Astrocyte of the spinal cord (primary cell): ENCODE measurements around the gene CLCNKA.

Source experiments
- DNase-seq: peaks from one replicate; pipeline ENCODE4 v3.0.0; 2011; ENCODE audit warnings: low read depth, low spot score
- H3K4me3 ChIP-seq: 2 replicates; pipeline ENCODE4 v1.5.1; 2011; ENCODE audit warnings: low read depth, mild to moderate bottlenecking, low read length, moderate library complexity
- CTCF ChIP-seq: IDR thresholded peaks from 2 replicates; pipeline ENCODE4 v1.5.1; 2012; ENCODE audit warnings: low read depth, mild to moderate bottlenecking, low read length, inconsistent platforms
- in situ Hi-C: cut with HindIII; loops from 2 replicates; pipeline ENCODE4 v1.10.0; 2017; ENCODE audit warnings: low sequenced_read_pairs

The CLCNKA gene

GRCh38 chr1:16076865-16077238, 55.0 kb downstream of the CLCNKA start:
- in situ Hi-C loops = no loop called here
- no peak for TF ChIP-seq CTCF
- DNase-seq = peak; percentile 56
- H3K4me3 ChIP-seq = no peak overlapping the region

GRCh38 chr1:16077406-16078245, 55.8 kb downstream of the CLCNKA start:
- no peak for TF ChIP-seq CTCF
- peak; percentile 9 for DNase-seq
- in situ Hi-C loops = no loop called here
- no peak overlapping the region for H3K4me3 ChIP-seq

- TF ChIP-seq CTCF = peak; percentile 89
- H3K4me3 ChIP-seq = no peak overlapping the region
- peak; percentile 72 for DNase-seq
- in situ Hi-C loops = no loop called here
Observed at GRCh38 chr1:16078925-16079656, 57.3 kb downstream of the CLCNKA start.

GRCh38 chr1:16080422-16081150, 58.8 kb downstream of the CLCNKA start:
- no peak for TF ChIP-seq CTCF
- no peak for DNase-seq
- H3K4me3 ChIP-seq = no peak overlapping the region
- in situ Hi-C loops = no loop called here

GRCh38 chr1:16081636-16082035, 59.8 kb downstream of the CLCNKA start:
- H3K4me3 ChIP-seq = no peak overlapping the region
- no peak for TF ChIP-seq CTCF
- in situ Hi-C loops = no loop called here
- no peak for DNase-seq

- H3K4me3 ChIP-seq = no peak overlapping the region
- TF ChIP-seq CTCF = peak; percentile 96
- in situ Hi-C loops = no loop called here
- peak; percentile 54 for DNase-seq
Observed at GRCh38 chr1:16082283-16083038, 60.6 kb downstream of the CLCNKA start.
